HG02610 (cell line): ENCODE measurements around the gene ANKZF1.
"Not testable (repeated sequence)": the region's sequence is repeated elsewhere in the genome, so short reads cannot be mapped to it uniquely, and the experiment has no call there.

Experiments used
- ATAC-seq: cut with Tn5 transposase; IDR thresholded peaks from one replicate; pipeline ENCODE4 v1.9.1; 2021; ENCODE audit warnings: mild to moderate bottlenecking, moderate library complexity; ENCODE audit not compliant: unreplicated experiment

Gene ANKZF1

GRCh38 chr2:219253753-219254589, 24.4 kb downstream of the ANKZF1 start, which contains the start of gene TUBA4A:
Gene TUBA4A, minus strand, starts transcription at chr2:219253918. Its CDS starts 60 bp downstream, at chr2:219253858.
- ATAC-seq, result peak; percentile 65

GRCh38 chr2:219254590-219255201, 25.1 kb downstream of the ANKZF1 start:
- ATAC-seq, result peak; percentile 37

GRCh38 chr2:219258942-219259341, 29.3 kb downstream of the ANKZF1 start:
- not testable (repeated sequence) for ATAC-seq

- no peak for ATAC-seq
Observed at GRCh38 chr2:219261024-219261855, 31.6 kb downstream of the ANKZF1 start.

- no peak for ATAC-seq
Observed at GRCh38 chr2:219266232-219266631, 36.6 kb downstream of the ANKZF1 start.

- ATAC-seq, result no peak
Observed at GRCh38 chr2:219266886-219267285, 37.3 kb downstream of the ANKZF1 start.

- no peak for ATAC-seq
Observed at GRCh38 chr2:219268294-219268693, 38.7 kb downstream of the ANKZF1 start.

GRCh38 chr2:219269362-219270054, 39.9 kb downstream of the ANKZF1 start:
- ATAC-seq, result no peak

GRCh38 chr2:219270055-219270372, 40.4 kb downstream of the ANKZF1 start:
- no peak for ATAC-seq

- no peak for ATAC-seq
Observed at GRCh38 chr2:219271021-219271420, 41.4 kb downstream of the ANKZF1 start.

- ATAC-seq, result no peak
Observed at GRCh38 chr2:219272356-219272755, 42.8 kb downstream of the ANKZF1 start.

GRCh38 chr2:219272995-219273394, 43.4 kb downstream of the ANKZF1 start:
- ATAC-seq, result no peak

GRCh38 chr2:219273937-219274336, 44.3 kb downstream of the ANKZF1 start:
- ATAC-seq, result no peak

- no peak for ATAC-seq
Observed at GRCh38 chr2:219274361-219274921, 44.8 kb downstream of the ANKZF1 start.

GRCh38 chr2:219277703-219278654, 48.4 kb downstream of the ANKZF1 start:
- ATAC-seq, result peak; percentile 18

- peak; percentile 3 for ATAC-seq
Observed at GRCh38 chr2:219278655-219279150, 49.1 kb downstream of the ANKZF1 start.

- peak; percentile 85 for ATAC-seq
Observed at GRCh38 chr2:219279151-219279915, 49.7 kb downstream of the ANKZF1 start, which contains the start of gene DNAJB2. Gene DNAJB2, plus strand, starts transcription at chr2:219279366. Its CDS starts 468 bp downstream, at chr2:219279834.

GRCh38 chr2:219279916-219280516, 50.4 kb downstream of the ANKZF1 start:
- ATAC-seq, result no peak
